ENCODE results near the gene DHX16.

DHX16 gene

GRCh38 chr6:30626484-30627366, 46.1 kb downstream of the DHX16 start, which contains the start of gene ATAT1:
Gene ATAT1, plus strand, starts transcription at chr6:30626874.
- DNase-seq: peak; percentile 84

GRCh38 chr6:30625511-30625910, 47.3 kb downstream of the DHX16 start:
- no peak for DNase-seq

GRCh38 chr6:30619561-30619960, 53.2 kb downstream of the DHX16 start:
- DNase-seq: no peak

- DNase-seq: no peak
Observed at GRCh38 chr6:30618270-30618797, 54.5 kb downstream of the DHX16 start.

- peak; percentile 99 for DNase-seq
Observed at GRCh38 chr6:30617565-30618269, 55.1 kb downstream of the DHX16 start, which contains the start of gene MRPS18B. Gene MRPS18B, plus strand, starts transcription at chr6:30617840. Its CDS starts 26 bp downstream, at chr6:30617866.

- DNase-seq: peak; percentile 100
Observed at GRCh38 chr6:30616811-30617564, 55.8 kb downstream of the DHX16 start, which contains the start of gene PPP1R10. Gene PPP1R10, minus strand, starts transcription at chr6:30617243. Its CDS starts 7,299 bp downstream, at chr6:30609944.

GRCh38 chr6:30615958-30616810, 56.6 kb downstream of the DHX16 start:
- peak; percentile 67 for DNase-seq

- peak; percentile 52 for DNase-seq
Observed at GRCh38 chr6:30615219-30615957, 57.4 kb downstream of the DHX16 start.

GRCh38 chr6:30614843-30615218, 58.0 kb downstream of the DHX16 start:
- DNase-seq: peak; percentile 93

- DNase-seq: no peak
Observed at GRCh38 chr6:30614044-30614842, 58.6 kb downstream of the DHX16 start.

GRCh38 chr6:30613251-30614043, 59.4 kb downstream of the DHX16 start:
- DNase-seq: no peak

GRCh38 chr6:30612687-30613248, 60.0 kb downstream of the DHX16 start:
- no peak for DNase-seq

- no peak for DNase-seq
Observed at GRCh38 chr6:30612213-30612612, 60.6 kb downstream of the DHX16 start.

- no peak for DNase-seq
Observed at GRCh38 chr6:30611856-30612194, 61.0 kb downstream of the DHX16 start.

- DNase-seq: no peak
Observed at GRCh38 chr6:30611150-30611855, 61.5 kb downstream of the DHX16 start.

GRCh38 chr6:30610065-30610464, 62.7 kb downstream of the DHX16 start:
- DNase-seq: no peak

- DNase-seq: no peak
Observed at GRCh38 chr6:30603961-30604360, 68.8 kb downstream of the DHX16 start.
